WTC11 (cell line): Measurements from ENCODE around the gene DUSP2. TPM values are rescaled to one million over a fixed set of nuclear protein-coding genes. Genes with fewer than 3 reads are reported as not detected.

Experiments
- CREB1 ChIP-seq: sonication (generic); formaldehyde crosslinking; IDR thresholded peaks from 2 replicates; pipeline ENCODE4 v1.8.0; 2023; ENCODE audit warnings: mild to moderate bottlenecking, missing genetic modification reagents
- CREM ChIP-seq: sonication (generic); formaldehyde crosslinking; IDR thresholded peaks from 2 replicates; pipeline ENCODE4 v1.8.1; 2022; ENCODE audit warnings: mild to moderate bottlenecking, missing genetic modification reagents, moderate library complexity
- ELF4 ChIP-seq: sonication (generic); formaldehyde crosslinking; IDR thresholded peaks from 2 replicates; pipeline ENCODE4 v1.8.1; 2022; ENCODE audit warnings: low read depth, mild to moderate bottlenecking, moderate library complexity, missing genetic modification reagents
- FOXP1 ChIP-seq: sonication (generic); formaldehyde crosslinking; IDR thresholded peaks from 2 replicates; pipeline ENCODE4 v1.8.0; 2022; ENCODE audit warnings: missing genetic modification reagents, mild to moderate bottlenecking, moderate library complexity, borderline replicate concordance
- GABPB1 ChIP-seq: sonication (generic); formaldehyde crosslinking; IDR thresholded peaks from 2 replicates; pipeline ENCODE4 v1.8.1; 2023; ENCODE audit warnings: mild to moderate bottlenecking, missing genetic modification reagents
- GTF2I ChIP-seq: fragments of 250-450 bp; sonication (Bioruptor Pico); conservative IDR thresholded peaks from 2 replicates; pipeline ENCODE4 v1.4.0; 2021; ENCODE audit warnings: mild to moderate bottlenecking
- HMGA2 ChIP-seq: fragments of 250-450 bp; sonication (Bioruptor Pico); IDR thresholded peaks from 2 replicates; pipeline ENCODE4 v1.4.0; 2021; ENCODE audit warnings: mild to moderate bottlenecking, moderate library complexity
- KAT7 ChIP-seq: sonication (generic); formaldehyde crosslinking; IDR thresholded peaks from 2 replicates; pipeline ENCODE4 v1.8.1; 2023; ENCODE audit warnings: missing genetic modification reagents, mild to moderate bottlenecking, borderline replicate concordance
- MYBL2 ChIP-seq: sonication (generic); formaldehyde crosslinking; IDR thresholded peaks from 2 replicates; pipeline ENCODE4 v1.8.1; 2023; ENCODE audit warnings: mild to moderate bottlenecking, moderate library complexity, missing genetic modification reagents
- NFATC4 ChIP-seq: fragments of 250-450 bp; sonication (Bioruptor Pico); IDR thresholded peaks from 2 replicates; pipeline ENCODE4 v1.9.0; 2021; ENCODE audit warnings: mild to moderate bottlenecking
- NFE2L1 ChIP-seq: sonication (generic); formaldehyde crosslinking; IDR thresholded peaks from 2 replicates; pipeline ENCODE4 v1.8.1; 2023; ENCODE audit warnings: missing genetic modification reagents
- NFYB ChIP-seq: sonication (generic); formaldehyde crosslinking; conservative IDR thresholded peaks from 2 replicates; pipeline ENCODE4 v1.8.0; 2022; ENCODE audit warnings: low read depth, missing genetic modification reagents
- NR2C2 ChIP-seq: sonication (generic); formaldehyde crosslinking; IDR thresholded peaks from 2 replicates; pipeline ENCODE4 v1.8.0; 2022; ENCODE audit warnings: mild to moderate bottlenecking, missing genetic modification reagents
- OVOL2 ChIP-seq: fragments of 250-450 bp; sonication (Bioruptor Pico); IDR thresholded peaks from 2 replicates; pipeline ENCODE4 v1.9.0; 2021; ENCODE audit warnings: mild to moderate bottlenecking, borderline replicate concordance
- PRRX2 ChIP-seq: fragments of 250-450 bp; sonication (Bioruptor Pico); IDR thresholded peaks from 2 replicates; pipeline ENCODE4 v1.8.0; 2021; ENCODE audit warnings: mild to moderate bottlenecking
- ZNF232 ChIP-seq: sonication (generic); formaldehyde crosslinking; IDR thresholded peaks from 2 replicates; pipeline ENCODE4 v1.8.0; 2022; ENCODE audit warnings: mild to moderate bottlenecking, missing genetic modification reagents
- ZNF263 ChIP-seq: sonication (generic); formaldehyde crosslinking; IDR thresholded peaks from 2 replicates; pipeline ENCODE4 v1.8.1; 2022; ENCODE audit warnings: low read depth, mild to moderate bottlenecking, moderate library complexity, missing genetic modification reagents
- ZNF396 ChIP-seq: fragments of 250-450 bp; sonication (Bioruptor Pico); IDR thresholded peaks from 2 replicates; pipeline ENCODE4 v1.8.0; 2021; ENCODE audit warnings: mild to moderate bottlenecking, moderate library complexity, borderline replicate concordance
- ZNF423 ChIP-seq: fragments of 250-450 bp; sonication (Bioruptor Pico); IDR thresholded peaks from 2 replicates; pipeline ENCODE4 v2.1.2; 2022; ENCODE audit warnings: mild to moderate bottlenecking, moderate library complexity
- total RNA-seq: library from RNA; stranded (reverse); gene quantifications from 3 replicates; pipeline ENCODE4 v1.2.3, GENCODE V29; 2021
- TF ChIP-seq, protein P1 (sequence below): fragments of 250-450 bp; sonication (Bioruptor Pico); conservative IDR thresholded peaks from 2 replicates; pipeline ENCODE4 v1.9.0; 2021; ENCODE audit warnings: mild to moderate bottlenecking
- TF ChIP-seq, protein P2 (sequence below): sonication (generic); formaldehyde crosslinking; IDR thresholded peaks from 2 replicates; pipeline ENCODE4 v1.8.1; 2023; ENCODE audit warnings: mild to moderate bottlenecking, missing genetic modification reagents, moderate library complexity
- TF ChIP-seq, protein P3 (sequence below): sonication (generic); formaldehyde crosslinking; IDR thresholded peaks from 2 replicates; pipeline ENCODE4 v1.8.1; 2022; ENCODE audit warnings: missing genetic modification reagents, borderline replicate concordance
- TF ChIP-seq, protein P4 (sequence below): sonication (generic); formaldehyde crosslinking; IDR thresholded peaks from 2 replicates; pipeline ENCODE4 v1.8.0; 2023; ENCODE audit warnings: mild to moderate bottlenecking, missing genetic modification reagents
- TF ChIP-seq, protein P5 (sequence below): sonication (generic); formaldehyde crosslinking; IDR thresholded peaks from 2 replicates; pipeline ENCODE4 v1.8.0; 2022; ENCODE audit warnings: missing genetic modification reagents
- TF ChIP-seq, protein P6 (sequence below): sonication (generic); formaldehyde crosslinking; IDR thresholded peaks from 2 replicates; pipeline ENCODE4 v1.8.1; 2022; ENCODE audit warnings: low read depth, mild to moderate bottlenecking, moderate library complexity, missing genetic modification reagents, borderline replicate concordance
- TF ChIP-seq, protein P7 (sequence below): sonication (generic); formaldehyde crosslinking; conservative IDR thresholded peaks from 2 replicates; pipeline ENCODE4 v1.8.1; 2022; ENCODE audit warnings: mild to moderate bottlenecking, missing genetic modification reagents

The DUSP2 gene
- total RNA-seq, 1 experiment from 2014 or later: 4.7 TPM

DNA sequence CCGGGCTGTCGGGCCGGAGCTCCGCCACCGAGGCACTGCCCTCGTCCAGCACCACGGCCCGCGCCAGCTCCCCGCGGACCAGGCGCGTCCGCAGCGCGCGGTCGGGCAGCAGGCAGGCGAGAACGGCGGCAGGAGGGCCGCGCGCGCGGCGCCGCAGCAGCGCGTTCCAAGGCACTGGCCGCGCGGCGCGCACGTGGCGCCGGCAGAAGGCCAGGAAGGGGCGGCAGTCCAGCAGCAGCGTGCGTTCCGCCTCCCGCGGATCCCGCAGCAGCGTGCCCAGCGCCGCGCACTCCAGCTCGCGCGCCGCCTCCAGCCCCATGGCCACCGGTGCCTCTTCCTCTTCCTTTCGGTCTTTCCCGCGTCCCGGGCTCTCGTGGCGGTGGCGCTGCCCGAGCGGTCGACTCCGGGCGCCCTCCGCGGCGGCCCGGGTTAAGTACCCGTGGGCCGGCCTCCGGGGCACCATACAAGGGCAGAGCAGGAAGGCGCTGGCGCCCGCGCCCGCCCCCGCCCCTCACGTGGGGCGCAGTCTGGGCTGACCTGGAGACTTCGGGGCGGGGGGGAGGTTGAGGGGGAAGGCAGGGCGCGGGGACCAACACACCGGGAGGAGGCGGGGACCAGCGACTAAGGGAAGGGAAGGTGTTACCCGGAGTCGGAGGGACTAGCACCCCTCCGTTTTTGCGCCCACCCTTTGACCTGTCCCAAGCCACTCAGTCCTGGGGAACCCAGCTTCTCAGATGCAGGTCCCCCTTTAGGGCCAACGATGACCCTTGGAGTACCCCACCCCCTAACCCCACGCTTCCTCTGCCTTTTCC lies at the start of gene DUSP2 (continued):
- TF ChIP-seq, protein P1, sequence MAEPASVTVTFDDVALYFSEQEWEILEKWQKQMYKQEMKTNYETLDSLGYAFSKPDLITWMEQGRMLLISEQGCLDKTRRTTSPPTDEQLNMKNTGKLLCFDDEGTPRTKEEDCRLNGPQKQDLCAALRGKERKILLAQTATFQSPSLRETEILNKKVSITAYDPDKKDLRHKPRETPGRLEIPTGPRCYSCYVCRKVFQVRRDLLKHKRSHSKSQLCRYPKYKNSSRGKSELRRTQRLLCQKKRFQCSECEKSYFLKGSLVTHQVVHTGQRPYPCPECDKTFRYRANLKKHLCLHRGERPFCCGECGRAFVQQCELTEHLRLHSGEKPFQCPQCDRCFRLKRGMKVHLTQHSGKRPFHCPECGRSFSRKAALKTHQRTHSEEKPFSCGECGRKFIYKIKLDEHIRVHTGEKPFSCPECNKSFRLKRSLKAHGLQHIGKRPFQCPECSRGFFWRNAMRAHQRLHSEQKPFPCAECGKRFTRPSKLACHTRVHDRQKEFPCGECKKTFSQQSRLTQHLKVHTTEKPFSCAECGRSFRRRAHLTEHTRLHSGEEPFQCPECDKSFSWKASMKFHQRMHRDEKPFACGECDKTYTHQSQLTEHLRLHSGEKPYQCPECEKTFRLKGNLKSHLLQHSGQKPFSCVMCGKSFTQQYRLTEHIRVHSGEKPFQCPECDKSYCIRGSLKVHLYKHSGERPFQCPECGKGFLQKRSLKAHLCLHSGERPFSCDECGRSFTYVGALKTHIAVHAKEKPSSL: no peak
- TF ChIP-seq MYBL2 (CRISPR knock-in tag) (no peak), ELF4 (CRISPR knock-in tag) (peak; percentile 87), ZNF396 (CRISPR knock-in tag) (no peak), CREM (CRISPR knock-in tag) (peak; percentile 68; the same call in 1 of the 2 replicates), ZNF423 (CRISPR knock-in tag) (no peak), GABPB1 (CRISPR knock-in tag) (no peak), NFE2L1 (CRISPR knock-in tag) (peak; percentile 88), PRRX2 (CRISPR knock-in tag) (no peak), ZNF263 (peak; percentile 63; the same call in 1 of the 2 replicates), FOXP1 (peak; percentile 99), ZNF232 (no peak), CREB1 (0 out of 2 replicates have a peak, but pooled peaks have one; percentile 49), KAT7 (CRISPR knock-in tag) (peak; percentile 75; the same call in 1 of the 2 replicates), OVOL2 (no peak), HMGA2 (CRISPR knock-in tag) (no peak), NFATC4 (no peak), NR2C2 (CRISPR knock-in tag) (0 out of 2 replicates have a peak, but pooled peaks have one; percentile 54), GTF2I (CRISPR knock-in tag) (no peak), NFYB (CRISPR knock-in tag) (peak; percentile 51)
- TF ChIP-seq, protein P2, sequence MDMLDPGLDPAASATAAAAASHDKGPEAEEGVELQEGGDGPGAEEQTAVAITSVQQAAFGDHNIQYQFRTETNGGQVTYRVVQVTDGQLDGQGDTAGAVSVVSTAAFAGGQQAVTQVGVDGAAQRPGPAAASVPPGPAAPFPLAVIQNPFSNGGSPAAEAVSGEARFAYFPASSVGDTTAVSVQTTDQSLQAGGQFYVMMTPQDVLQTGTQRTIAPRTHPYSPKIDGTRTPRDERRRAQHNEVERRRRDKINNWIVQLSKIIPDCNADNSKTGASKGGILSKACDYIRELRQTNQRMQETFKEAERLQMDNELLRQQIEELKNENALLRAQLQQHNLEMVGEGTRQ: peak; percentile 55
- TF ChIP-seq, protein P3, sequence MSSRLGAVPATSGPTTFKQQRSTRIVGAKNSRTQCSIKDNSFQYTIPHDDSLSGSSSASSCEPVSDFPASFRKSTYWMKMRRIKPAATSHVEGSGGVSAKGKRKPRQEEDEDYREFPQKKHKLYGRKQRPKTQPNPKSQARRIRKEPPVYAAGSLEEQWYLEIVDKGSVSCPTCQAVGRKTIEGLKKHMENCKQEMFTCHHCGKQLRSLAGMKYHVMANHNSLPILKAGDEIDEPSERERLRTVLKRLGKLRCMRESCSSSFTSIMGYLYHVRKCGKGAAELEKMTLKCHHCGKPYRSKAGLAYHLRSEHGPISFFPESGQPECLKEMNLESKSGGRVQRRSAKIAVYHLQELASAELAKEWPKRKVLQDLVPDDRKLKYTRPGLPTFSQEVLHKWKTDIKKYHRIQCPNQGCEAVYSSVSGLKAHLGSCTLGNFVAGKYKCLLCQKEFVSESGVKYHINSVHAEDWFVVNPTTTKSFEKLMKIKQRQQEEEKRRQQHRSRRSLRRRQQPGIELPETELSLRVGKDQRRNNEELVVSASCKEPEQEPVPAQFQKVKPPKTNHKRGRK: no peak
- TF ChIP-seq, protein P4, sequence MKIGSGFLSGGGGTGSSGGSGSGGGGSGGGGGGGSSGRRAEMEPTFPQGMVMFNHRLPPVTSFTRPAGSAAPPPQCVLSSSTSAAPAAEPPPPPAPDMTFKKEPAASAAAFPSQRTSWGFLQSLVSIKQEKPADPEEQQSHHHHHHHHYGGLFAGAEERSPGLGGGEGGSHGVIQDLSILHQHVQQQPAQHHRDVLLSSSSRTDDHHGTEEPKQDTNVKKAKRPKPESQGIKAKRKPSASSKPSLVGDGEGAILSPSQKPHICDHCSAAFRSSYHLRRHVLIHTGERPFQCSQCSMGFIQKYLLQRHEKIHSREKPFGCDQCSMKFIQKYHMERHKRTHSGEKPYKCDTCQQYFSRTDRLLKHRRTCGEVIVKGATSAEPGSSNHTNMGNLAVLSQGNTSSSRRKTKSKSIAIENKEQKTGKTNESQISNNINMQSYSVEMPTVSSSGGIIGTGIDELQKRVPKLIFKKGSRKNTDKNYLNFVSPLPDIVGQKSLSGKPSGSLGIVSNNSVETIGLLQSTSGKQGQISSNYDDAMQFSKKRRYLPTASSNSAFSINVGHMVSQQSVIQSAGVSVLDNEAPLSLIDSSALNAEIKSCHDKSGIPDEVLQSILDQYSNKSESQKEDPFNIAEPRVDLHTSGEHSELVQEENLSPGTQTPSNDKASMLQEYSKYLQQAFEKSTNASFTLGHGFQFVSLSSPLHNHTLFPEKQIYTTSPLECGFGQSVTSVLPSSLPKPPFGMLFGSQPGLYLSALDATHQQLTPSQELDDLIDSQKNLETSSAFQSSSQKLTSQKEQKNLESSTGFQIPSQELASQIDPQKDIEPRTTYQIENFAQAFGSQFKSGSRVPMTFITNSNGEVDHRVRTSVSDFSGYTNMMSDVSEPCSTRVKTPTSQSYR: no peak
- TF ChIP-seq, protein P5, sequence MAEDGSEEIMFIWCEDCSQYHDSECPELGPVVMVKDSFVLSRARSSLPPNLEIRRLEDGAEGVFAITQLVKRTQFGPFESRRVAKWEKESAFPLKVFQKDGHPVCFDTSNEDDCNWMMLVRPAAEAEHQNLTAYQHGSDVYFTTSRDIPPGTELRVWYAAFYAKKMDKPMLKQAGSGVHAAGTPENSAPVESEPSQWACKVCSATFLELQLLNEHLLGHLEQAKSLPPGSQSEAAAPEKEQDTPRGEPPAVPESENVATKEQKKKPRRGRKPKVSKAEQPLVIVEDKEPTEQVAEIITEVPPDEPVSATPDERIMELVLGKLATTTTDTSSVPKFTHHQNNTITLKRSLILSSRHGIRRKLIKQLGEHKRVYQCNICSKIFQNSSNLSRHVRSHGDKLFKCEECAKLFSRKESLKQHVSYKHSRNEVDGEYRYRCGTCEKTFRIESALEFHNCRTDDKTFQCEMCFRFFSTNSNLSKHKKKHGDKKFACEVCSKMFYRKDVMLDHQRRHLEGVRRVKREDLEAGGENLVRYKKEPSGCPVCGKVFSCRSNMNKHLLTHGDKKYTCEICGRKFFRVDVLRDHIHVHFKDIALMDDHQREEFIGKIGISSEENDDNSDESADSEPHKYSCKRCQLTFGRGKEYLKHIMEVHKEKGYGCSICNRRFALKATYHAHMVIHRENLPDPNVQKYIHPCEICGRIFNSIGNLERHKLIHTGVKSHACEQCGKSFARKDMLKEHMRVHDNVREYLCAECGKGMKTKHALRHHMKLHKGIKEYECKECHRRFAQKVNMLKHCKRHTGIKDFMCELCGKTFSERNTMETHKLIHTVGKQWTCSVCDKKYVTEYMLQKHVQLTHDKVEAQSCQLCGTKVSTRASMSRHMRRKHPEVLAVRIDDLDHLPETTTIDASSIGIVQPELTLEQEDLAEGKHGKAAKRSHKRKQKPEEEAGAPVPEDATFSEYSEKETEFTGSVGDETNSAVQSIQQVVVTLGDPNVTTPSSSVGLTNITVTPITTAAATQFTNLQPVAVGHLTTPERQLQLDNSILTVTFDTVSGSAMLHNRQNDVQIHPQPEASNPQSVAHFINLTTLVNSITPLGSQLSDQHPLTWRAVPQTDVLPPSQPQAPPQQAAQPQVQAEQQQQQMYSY (CRISPR knock-in tag): no peak; the same call in 1 of the 2 replicates
- TF ChIP-seq, protein P6, sequence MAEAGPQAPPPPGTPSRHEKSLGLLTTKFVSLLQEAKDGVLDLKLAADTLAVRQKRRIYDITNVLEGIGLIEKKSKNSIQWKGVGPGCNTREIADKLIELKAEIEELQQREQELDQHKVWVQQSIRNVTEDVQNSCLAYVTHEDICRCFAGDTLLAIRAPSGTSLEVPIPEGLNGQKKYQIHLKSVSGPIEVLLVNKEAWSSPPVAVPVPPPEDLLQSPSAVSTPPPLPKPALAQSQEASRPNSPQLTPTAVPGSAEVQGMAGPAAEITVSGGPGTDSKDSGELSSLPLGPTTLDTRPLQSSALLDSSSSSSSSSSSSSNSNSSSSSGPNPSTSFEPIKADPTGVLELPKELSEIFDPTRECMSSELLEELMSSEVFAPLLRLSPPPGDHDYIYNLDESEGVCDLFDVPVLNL (CRISPR knock-in tag): peak; percentile 86; the same call in 1 of the 2 replicates
- TF ChIP-seq, protein P7, sequence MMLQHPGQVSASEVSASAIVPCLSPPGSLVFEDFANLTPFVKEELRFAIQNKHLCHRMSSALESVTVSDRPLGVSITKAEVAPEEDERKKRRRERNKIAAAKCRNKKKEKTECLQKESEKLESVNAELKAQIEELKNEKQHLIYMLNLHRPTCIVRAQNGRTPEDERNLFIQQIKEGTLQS (CRISPR knock-in tag): no peak
